ENCODE data around the gene BBLN. TPM values are rescaled to one million over a fixed set of nuclear protein-coding genes. Genes with fewer than 3 reads are reported as not detected.

The BBLN gene
- total RNA-seq, 1 donor from 2014 or later: 7.8 TPM

GRCh38 chr9:128144239-128145181 lies 15.6 kb upstream of the BBLN start:
- H3K27ac ChIP-seq (ENCODE audit: low read depth, low read length): no peak overlapping the region
- H3K9ac ChIP-seq (ENCODE audit: low read depth in 1 of 3, low read length in 3 of 3): no peak overlapping the region

DNA sequence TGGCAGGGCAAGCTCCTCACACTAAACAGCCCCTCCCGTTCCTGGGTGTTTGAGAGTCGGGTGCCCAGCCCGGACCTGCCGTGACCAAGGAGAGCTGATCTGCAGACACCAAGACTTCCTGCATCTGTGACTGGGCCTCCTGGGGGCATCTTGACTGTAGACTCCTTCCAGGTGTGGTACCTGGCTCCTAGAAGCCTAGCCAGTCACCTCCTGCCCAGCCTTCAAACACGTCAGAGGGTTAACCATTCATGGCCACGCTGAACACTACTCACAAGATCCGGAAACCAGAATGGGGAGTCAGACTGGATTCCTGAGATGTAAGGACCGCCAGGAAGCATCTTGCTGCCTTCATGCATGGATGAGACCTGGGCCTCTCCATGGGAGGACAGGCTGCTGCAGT lies 14.5 kb upstream of the BBLN start:
- H3K36me3 ChIP-seq (ENCODE audit: control insufficient read depth in 3 of 3, insufficient read depth in 3 of 3, low read length in 3 of 3): no peaks in the 10 kb centered on the region
- no peak overlapping the region for H3K9ac ChIP-seq (ENCODE audit: low read depth in 1 of 3, low read length in 3 of 3)
- no peaks in the 10 kb centered on the region for H3K27me3 ChIP-seq (ENCODE audit: control insufficient read depth in 3 of 3, insufficient read depth in 3 of 3, low read length in 3 of 3)
- H3K4me3 ChIP-seq (ENCODE audit: low read length in 3 of 3): no peak overlapping the region
- no peak overlapping the region for H3K27ac ChIP-seq (ENCODE audit: low read depth, low read length)
- no peaks in the 10 kb centered on the region for H3K9me3 ChIP-seq (ENCODE audit: control insufficient read depth in 3 of 3, low read length in 3 of 3)
- H3K4me1 ChIP-seq (ENCODE audit: control insufficient read depth in 3 of 3, insufficient read depth in 3 of 3, low read length in 3 of 3): peaks cover 12 to 14% (median 12%) of the 10 kb centered on the region in 3 donors

More at GRCh38 chr9:128144239-128145181, 15.6 kb upstream of the BBLN start:
- H3K27me3 ChIP-seq (ENCODE audit: control insufficient read depth in 3 of 3, insufficient read depth in 3 of 3, low read length in 3 of 3): no peaks in the 10 kb centered on the region
- H3K4me3 ChIP-seq (ENCODE audit: low read length in 3 of 3): no peak overlapping the region
- H3K9me3 ChIP-seq (ENCODE audit: control insufficient read depth in 3 of 3, low read length in 3 of 3): no peaks in the 10 kb centered on the region
- peaks cover 11 to 13% (median 11%) of the 10 kb centered on the region in 3 donors for H3K4me1 ChIP-seq (ENCODE audit: control insufficient read depth in 3 of 3, insufficient read depth in 3 of 3, low read length in 3 of 3)
- no peaks in the 10 kb centered on the region for H3K36me3 ChIP-seq (ENCODE audit: control insufficient read depth in 3 of 3, insufficient read depth in 3 of 3, low read length in 3 of 3)

- peaks cover 12 to 14% (median 12%) of the 10 kb centered on the region in 3 donors for H3K4me1 ChIP-seq (ENCODE audit: control insufficient read depth in 3 of 3, insufficient read depth in 3 of 3, low read length in 3 of 3)
- H3K9ac ChIP-seq (ENCODE audit: low read depth in 1 of 3, low read length in 3 of 3): no peak overlapping the region
- H3K27ac ChIP-seq (ENCODE audit: low read depth, low read length): no peak overlapping the region
- H3K4me3 ChIP-seq (ENCODE audit: low read length in 3 of 3): no peak overlapping the region
- no peaks in the 10 kb centered on the region for H3K9me3 ChIP-seq (ENCODE audit: control insufficient read depth in 3 of 3, low read length in 3 of 3)
- no peaks in the 10 kb centered on the region for H3K36me3 ChIP-seq (ENCODE audit: control insufficient read depth in 3 of 3, insufficient read depth in 3 of 3, low read length in 3 of 3)
- H3K27me3 ChIP-seq (ENCODE audit: control insufficient read depth in 3 of 3, insufficient read depth in 3 of 3, low read length in 3 of 3): no peaks in the 10 kb centered on the region
Measured at GRCh38 chr9:128145951-128146351, 14.1 kb upstream of the BBLN start.

- H3K4me1 ChIP-seq (ENCODE audit: control insufficient read depth in 3 of 3, insufficient read depth in 3 of 3, low read length in 3 of 3): peaks cover 12 to 14% (median 12%) of the 10 kb centered on the region in 3 donors
- H3K27ac ChIP-seq (ENCODE audit: low read depth, low read length): no peak overlapping the region
Measured at GRCh38 chr9:128146591-128147120, 13.4 kb upstream of the BBLN start.

GRCh38 chr9:128148509-128149000 lies 11.5 kb upstream of the BBLN start:
- H3K9ac ChIP-seq (ENCODE audit: low read depth in 1 of 3, low read length in 3 of 3): no peak overlapping the region
- H3K4me1 ChIP-seq (ENCODE audit: control insufficient read depth in 3 of 3, insufficient read depth in 3 of 3, low read length in 3 of 3): peaks cover 12 to 14% (median 12%) of the 10 kb centered on the region in 3 donors
- H3K4me3 ChIP-seq (ENCODE audit: low read length in 3 of 3): no peak overlapping the region
- H3K9me3 ChIP-seq (ENCODE audit: control insufficient read depth in 3 of 3, low read length in 3 of 3): no peaks in the 10 kb centered on the region
- no peaks in the 10 kb centered on the region for H3K27me3 ChIP-seq (ENCODE audit: control insufficient read depth in 3 of 3, insufficient read depth in 3 of 3, low read length in 3 of 3)
- H3K36me3 ChIP-seq (ENCODE audit: control insufficient read depth in 3 of 3, insufficient read depth in 3 of 3, low read length in 3 of 3): no peaks in the 10 kb centered on the region
- no peak overlapping the region for H3K27ac ChIP-seq (ENCODE audit: low read depth, low read length)

More at GRCh38 chr9:128146591-128147120, 13.4 kb upstream of the BBLN start:
- Histone ChIP-seq H3K4me3 (ENCODE audit: low read length in 3 of 3) (no peak overlapping the region), H3K9ac (ENCODE audit: low read depth in 1 of 3, low read length in 3 of 3) (no peak overlapping the region), H3K27me3 (ENCODE audit: control insufficient read depth in 3 of 3, insufficient read depth in 3 of 3, low read length in 3 of 3) (no peaks in the 10 kb centered on the region), H3K36me3 (ENCODE audit: control insufficient read depth in 3 of 3, insufficient read depth in 3 of 3, low read length in 3 of 3) (no peaks in the 10 kb centered on the region), H3K9me3 (ENCODE audit: control insufficient read depth in 3 of 3, low read length in 3 of 3) (no peaks in the 10 kb centered on the region)

GRCh38 chr9:128149001-128149701 lies 10.9 kb upstream of the BBLN start, which contains the start of gene LCN2:
TSS of gene LCN2 (plus strand) at chr9:128149453. CDS start at chr9:128149526, 73 bp downstream.
- no peaks in the 10 kb centered on the region for H3K36me3 ChIP-seq (ENCODE audit: control insufficient read depth in 3 of 3, insufficient read depth in 3 of 3, low read length in 3 of 3)
- H3K4me3 ChIP-seq (ENCODE audit: low read length in 3 of 3): no peak within 1 kb of the TSS
- H3K9ac ChIP-seq (ENCODE audit: low read depth in 1 of 3, low read length in 3 of 3): no peak within 1 kb of the TSS
- no peak within 1 kb of the TSS for H3K27ac ChIP-seq (ENCODE audit: low read depth, low read length)
- H3K27me3 ChIP-seq (ENCODE audit: control insufficient read depth in 3 of 3, insufficient read depth in 3 of 3, low read length in 3 of 3): no peaks in the 10 kb centered on the region
- peaks cover 11 to 12% (median 12%) of the 10 kb centered on the region in 3 donors for H3K4me1 ChIP-seq (ENCODE audit: control insufficient read depth in 3 of 3, insufficient read depth in 3 of 3, low read length in 3 of 3)
- H3K9me3 ChIP-seq (ENCODE audit: control insufficient read depth in 3 of 3, low read length in 3 of 3): no peaks in the 10 kb centered on the region

DNA sequence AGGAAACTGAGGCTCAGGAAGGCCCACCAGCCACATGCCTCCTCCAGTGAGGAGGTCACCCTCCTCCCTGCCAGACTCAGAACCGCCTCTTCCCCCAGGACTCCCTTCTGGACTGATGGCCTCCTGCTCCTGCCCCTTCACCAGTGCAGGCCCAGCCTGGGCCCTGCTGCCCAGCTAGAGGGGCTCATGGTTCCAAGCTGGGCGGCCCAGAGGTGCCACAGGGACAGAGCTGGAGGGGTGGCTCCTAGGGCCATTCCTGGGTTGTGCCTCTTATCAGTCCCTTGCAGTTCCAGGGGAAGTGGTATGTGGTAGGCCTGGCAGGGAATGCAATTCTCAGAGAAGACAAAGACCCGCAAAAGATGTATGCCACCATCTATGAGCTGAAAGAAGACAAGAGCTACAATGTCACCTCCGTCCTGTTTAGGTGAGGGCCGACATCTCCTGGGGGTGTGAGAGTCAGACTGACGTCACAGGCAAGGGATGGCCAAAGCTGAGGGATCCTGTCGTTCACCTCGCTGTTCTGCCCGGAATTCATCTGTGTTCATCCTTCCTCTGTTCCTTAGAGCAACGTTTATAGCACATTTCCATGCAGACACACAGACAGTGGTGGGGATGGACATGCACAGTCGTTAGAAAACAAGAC lies 10.0 kb upstream of the BBLN start:
- Histone ChIP-seq H3K36me3 (ENCODE audit: control insufficient read depth in 3 of 3, insufficient read depth in 3 of 3, low read length in 3 of 3) (no peaks in the 10 kb centered on the region), H3K4me1 (ENCODE audit: control insufficient read depth in 3 of 3, insufficient read depth in 3 of 3, low read length in 3 of 3) (peaks cover 11 to 12% (median 12%) of the 10 kb centered on the region in 3 donors), H3K9me3 (ENCODE audit: control insufficient read depth in 3 of 3, low read length in 3 of 3) (no peaks in the 10 kb centered on the region), H3K9ac (ENCODE audit: low read depth in 1 of 3, low read length in 3 of 3) (no peak overlapping the region), H3K4me3 (ENCODE audit: low read length in 3 of 3) (no peak overlapping the region), H3K27ac (ENCODE audit: low read depth, low read length) (no peak overlapping the region), H3K27me3 (ENCODE audit: control insufficient read depth in 3 of 3, insufficient read depth in 3 of 3, low read length in 3 of 3) (no peaks in the 10 kb centered on the region)

- H3K27ac ChIP-seq (ENCODE audit: low read depth, low read length): no peak overlapping the region
- H3K27me3 ChIP-seq (ENCODE audit: control insufficient read depth in 3 of 3, insufficient read depth in 3 of 3, low read length in 3 of 3): no peaks in the 10 kb centered on the region
- H3K9ac ChIP-seq (ENCODE audit: low read depth in 1 of 3, low read length in 3 of 3): no peak overlapping the region
- H3K36me3 ChIP-seq (ENCODE audit: control insufficient read depth in 3 of 3, insufficient read depth in 3 of 3, low read length in 3 of 3): no peaks in the 10 kb centered on the region
- H3K4me3 ChIP-seq (ENCODE audit: low read length in 3 of 3): no peak overlapping the region
- H3K9me3 ChIP-seq (ENCODE audit: control insufficient read depth in 3 of 3, low read length in 3 of 3): no peaks in the 10 kb centered on the region
- peaks cover 11 to 12% (median 12%) of the 10 kb centered on the region in 3 donors for H3K4me1 ChIP-seq (ENCODE audit: control insufficient read depth in 3 of 3, insufficient read depth in 3 of 3, low read length in 3 of 3)
Measured at GRCh38 chr9:128150594-128151308, 9.3 kb upstream of the BBLN start.
